ENCODE measurements around the gene SLC12A9. TPM values are rescaled to one million over a fixed set of nuclear protein-coding genes. Genes with fewer than 3 reads are reported as not detected.

Gene SLC12A9
- total and polyA plus RNA-seq, 2 of the 4 experiments (the other 2 are of a cell fraction) = 4.5 to 16.2 TPM

DNA sequence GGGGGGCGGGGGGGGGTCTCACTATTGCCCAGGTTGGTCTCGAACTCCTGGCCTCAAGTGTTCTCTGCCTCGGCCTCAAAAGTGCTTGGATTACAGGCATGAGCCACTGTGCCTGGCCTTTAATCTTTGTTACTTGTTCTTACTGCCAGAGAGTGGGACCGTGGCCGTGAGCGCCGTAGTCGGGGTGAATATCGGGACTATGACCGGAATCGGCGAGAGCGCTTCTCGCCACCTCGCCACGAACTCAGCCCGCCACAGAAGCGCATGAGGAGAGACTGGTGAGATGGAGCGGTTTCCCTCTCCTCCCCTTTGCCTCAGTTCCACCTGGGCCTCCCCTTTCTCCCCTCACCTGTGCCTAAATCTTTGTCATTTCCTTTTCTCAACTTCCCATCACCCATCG is 28.6 kb downstream of the SLC12A9 start:
- no peak overlapping the region for H3K4ac ChIP-seq (ENCODE audit: low read depth, low read length)
- no peak overlapping the region for H2BK15ac ChIP-seq (ENCODE audit: low read depth, low read length)
- H3K14ac ChIP-seq (replicated peaks; ENCODE audit: low read depth, low read length) = no peak overlapping the region
- H3K18ac ChIP-seq (ENCODE audit: low read depth, low read length) = no peak overlapping the region
- no peak overlapping the region for H2BK20ac ChIP-seq (ENCODE audit: low read depth, low read length)
- TF ChIP-seq CEBPB (IDR thresholded peaks at IDR 0.05; ENCODE audit: low read depth, low read length) (no peak), ELK1 (IDR thresholded peaks at IDR 0.05; ENCODE audit: borderline replicate concordance, low read depth, low read length) (no peak), MAFK (IDR thresholded peaks at IDR 0.05; ENCODE audit: low read depth, low read length) (no peak), POLR2A (IDR thresholded peaks at IDR 0.05; ENCODE audit: low read depth, low read length) (no peak), NFE2L2 (IDR thresholded peaks at IDR 0.05; ENCODE audit: low read depth, low read length) (no peak), BHLHE40 (IDR thresholded peaks at IDR 0.05; ENCODE audit: low read depth, low read length) (no peak), RAD21 (IDR thresholded peaks at IDR 0.05; ENCODE audit: low read length) (no peak), FOS (IDR thresholded peaks at IDR 0.05; ENCODE audit: low read depth, low read length) (no peak), RCOR1 (IDR thresholded peaks at IDR 0.05; ENCODE audit: insufficient replicate concordance, low read length) (no peak), SMC3 (IDR thresholded peaks at IDR 0.05; ENCODE audit: low read depth, low read length) (no peak), CTCF (conservative IDR thresholded peaks at IDR 0.05; ENCODE audit: low read depth, low read length) (no peak)
- H3K9me3 ChIP-seq (ENCODE audit: control insufficient read depth, insufficient read depth, low read length) = no peaks in the 10 kb centered on the region
- H3K9me1 ChIP-seq (ENCODE audit: insufficient read depth, low read length) = no peaks in the 10 kb centered on the region; the same call in 1 of the 2 replicates
- no peak overlapping the region for H4K91ac ChIP-seq (ENCODE audit: insufficient read depth, low read depth, low read length)
- DNase-seq (no peak), ATAC-seq (ENCODE audit: low read depth) (no peak)
- peaks cover 4% of the 10 kb centered on the region; the same call in 1 of the 2 replicates for H3K4me1 ChIP-seq (ENCODE audit: control insufficient read depth, insufficient read depth, low read length)
- no peak overlapping the region for H4K8ac ChIP-seq (ENCODE audit: low read depth in 2 of 2, low read length in 2 of 2)
- peaks cover 70% of the 10 kb centered on the region for H3K36me3 ChIP-seq (ENCODE audit: control insufficient read depth, insufficient read depth, low read length)
- in situ Hi-C loops (cut with MboI; ENCODE audit: low sequenced_read_pairs) (no loop called here), intact Hi-C loops (cut with micrococcal nuclease) (no loop called here), dilution Hi-C loops (cut with HindIII; ENCODE audit: low sequenced_read_pairs, unreplicated experiment) (no loop called here)
- peaks cover 32 to 70% of the 10 kb centered on the region in 2 experiments for H3K79me1 ChIP-seq (ENCODE audit: low read depth in 1 of 2, low read length in 2 of 2)
- peaks cover 48% of the 10 kb centered on the region for H4K20me1 ChIP-seq (ENCODE audit: insufficient read depth, low read length)
- H3K4me3 ChIP-seq (ENCODE audit: insufficient read depth, low read depth, low read length) = no peak overlapping the region
- H3K56ac ChIP-seq (ENCODE audit: extremely low read depth, insufficient read depth, low read length) = no peak overlapping the region
- no peak overlapping the region for H2AFZ ChIP-seq (replicated peaks; ENCODE audit: low read length, poor library complexity)
- no peak overlapping the region for H2BK5ac ChIP-seq (ENCODE audit: low read depth, low read length, poor library complexity, severe bottlenecking)
- H3K27ac ChIP-seq (ENCODE audit: insufficient read depth, low read length) = no peak overlapping the region
- ChIA-PET POLR2A (ENCODE audit: unreplicated experiment) (interaction anchor here (0.6 kb wide), 1 partner anchor 9 kb away, joined by 4 read pairs; no protein-coding TSS in a partner anchor), CTCF (no interaction called here)
- no peaks in the 10 kb centered on the region for H3K27me3 ChIP-seq (ENCODE audit: control insufficient read depth, insufficient read depth, low read length)
- no TSS peak for BruUV-seq (replicated peaks)
- H2AK9ac ChIP-seq (replicated peaks; ENCODE audit: low read depth, low read length, poor library complexity) = peak overlapping the region; percentile 71
- no peak overlapping the region for H3K9ac ChIP-seq (ENCODE audit: low read depth, low read length)
- no peak overlapping the region for H2BK120ac ChIP-seq (ENCODE audit: low read depth, low read length)
- 94% methylated on average over 6 of the region's 20 CpGs; no CpG with 5 or more reads in 1 of the 2 experiments for WGBS, 2 experiments (ENCODE audit: extremely low coverage in 2 of 2, insufficient read length in 1 of 2)
- no peak overlapping the region for H4K5ac ChIP-seq (ENCODE audit: low read depth, low read length)
- no peak overlapping the region for H3K23ac ChIP-seq (ENCODE audit: low read depth, low read length)
- no peak overlapping the region for H3K4me2 ChIP-seq (ENCODE audit: low read depth, low read length)
- H2AK5ac ChIP-seq (ENCODE audit: low read depth, low read length) = no peak overlapping the region

Data from IMR-90 (cell line).